GM23338 (cell line): ENCODE measurements around the gene SORCS2. TPM values are rescaled to one million over a fixed set of nuclear protein-coding genes. Genes with fewer than 3 reads are reported as not detected.

Experiments
- ATAC-seq: fragments of 200-7000 bp; cut with Tn5 transposase; 3 replicates; pipeline ENCODE4 v1.9.1; 2020
- DNase-seq: peaks from one replicate; pipeline ENCODE4 v3.0.0-alpha.2; 2015; ENCODE audit warnings: low spot score
- H2AFZ ChIP-seq: fragments of 200-600 bp; sonication (generic); 2 replicates; pipeline ENCODE4 v1.8.0; 2016; ENCODE audit warnings: antibody characterized with exemption, mild to moderate bottlenecking, moderate library complexity
- H3F3A ChIP-seq: fragments of 200-600 bp; sonication (generic); replicated peaks from 2 replicates; pipeline ENCODE4 v1.8.0; 2017; ENCODE audit warnings: antibody characterized with exemption, mixed run types, low read depth
- H3K27ac ChIP-seq: fragments of 200-600 bp; sonication (generic); 2 replicates; pipeline ENCODE4 v1.6.1; 2016; ENCODE audit warnings: low read depth
- H3K27me3 ChIP-seq: fragments of 200-600 bp; sonication (generic); 2 replicates; pipeline ENCODE4 v1.8.0; 2016; ENCODE audit warnings: mild to moderate bottlenecking, mixed run types, moderate library complexity; ENCODE audit not compliant: insufficient read depth
- H3K36me3 ChIP-seq: fragments of 200-600 bp; sonication (generic); 2 replicates; pipeline ENCODE4 v1.8.0; 2016; ENCODE audit warnings: mild to moderate bottlenecking; ENCODE audit not compliant: insufficient read depth
- H3K4me1 ChIP-seq: fragments of 200-600 bp; sonication (generic); 2 replicates; pipeline ENCODE4 v1.8.0; 2016; ENCODE audit warnings: mild to moderate bottlenecking, moderate library complexity; ENCODE audit not compliant: insufficient read depth
- H3K4me2 ChIP-seq: fragments of 200-600 bp; sonication (generic); 2 replicates; pipeline ENCODE4 v1.7.1; 2017; ENCODE audit warnings: mixed run types
- H3K4me3 ChIP-seq: fragments of 200-600 bp; sonication (generic); 2 replicates; pipeline ENCODE4 v1.6.1; 2016; ENCODE audit warnings: mixed run types
- H3K79me2 ChIP-seq: fragments of 200-600 bp; sonication (generic); replicated peaks from 2 replicates; pipeline ENCODE4 v1.8.0; 2017; ENCODE audit warnings: mild to moderate bottlenecking; ENCODE audit not compliant: insufficient read depth
- H3K9me2 ChIP-seq: fragments of 200-600 bp; sonication (generic); 2 replicates; pipeline ENCODE4 v1.8.0; 2017; ENCODE audit not compliant: insufficient read depth
- H4K20me1 ChIP-seq: fragments of 200-600 bp; sonication (generic); replicated peaks from 2 replicates; pipeline ENCODE4 v1.8.0; 2017; ENCODE audit warnings: mild to moderate bottlenecking; ENCODE audit not compliant: insufficient read depth
- H3K27ac Mint-ChIP-seq: 2 replicates; pipeline ENCODE4 v1.8.0; 2020; ENCODE audit warnings: inconsistent platforms, mild to moderate bottlenecking, moderate library complexity, mixed read lengths
- H3K27me3 Mint-ChIP-seq: 3 replicates; pipeline ENCODE4 v1.8.0; 2022; ENCODE audit warnings: low read depth, mild to moderate bottlenecking, moderate library complexity, mixed read lengths, inconsistent platforms; ENCODE audit not compliant: insufficient read depth, poor library complexity
- H3K36me3 Mint-ChIP-seq: 3 replicates; pipeline ENCODE4 v1.8.0; 2021; ENCODE audit warnings: low read depth, mild to moderate bottlenecking, inconsistent platforms, moderate library complexity, mixed read lengths
- H3K4me1 Mint-ChIP-seq: 3 replicates; pipeline ENCODE4 v1.8.0; 2020; ENCODE audit warnings: mild to moderate bottlenecking, inconsistent platforms, mixed read lengths
- H3K4me3 Mint-ChIP-seq: 3 replicates; pipeline ENCODE4 v1.8.0; 2021; ENCODE audit warnings: moderate library complexity, mild to moderate bottlenecking, inconsistent platforms, mixed read lengths
- H3K9me3 Mint-ChIP-seq: 3 replicates; pipeline ENCODE4 v1.8.0; 2020; ENCODE audit warnings: moderate library complexity, mild to moderate bottlenecking, inconsistent platforms, mixed read lengths
- CREB1 ChIP-seq: fragments of 250-450 bp; sonication (Bioruptor Pico); IDR thresholded peaks from 2 replicates; pipeline ENCODE4 v1.5.0; 2020; ENCODE audit warnings: low read depth, mild to moderate bottlenecking, moderate library complexity
- EZH2 ChIP-seq: fragments of 200-600 bp; sonication (generic); IDR thresholded peaks from one replicate; pipeline ENCODE4 v1.8.0; 2017; ENCODE audit warnings: antibody characterized with exemption, mild to moderate bottlenecking, low read depth; ENCODE audit not compliant: unreplicated experiment
- EZH2phosphoT487 ChIP-seq: fragments of 200-600 bp; sonication (generic); IDR thresholded peaks from one replicate; pipeline ENCODE4 v1.8.1; 2018; ENCODE audit warnings: antibody characterized with exemption; ENCODE audit not compliant: unreplicated experiment
- JUNB ChIP-seq: IDR thresholded peaks from one replicate; pipeline ENCODE4 v1.6.1; 2016; ENCODE audit warnings: antibody characterized with exemption; ENCODE audit not compliant: unreplicated experiment
- NANOG ChIP-seq: IDR thresholded peaks from 2 replicates; pipeline ENCODE4 v1.6.1; 2016; ENCODE audit warnings: antibody characterized with exemption, borderline replicate concordance
- POLR2AphosphoS5 ChIP-seq: IDR thresholded peaks from 2 replicates; pipeline ENCODE4 v1.6.1; 2016; ENCODE audit warnings: antibody characterized with exemption, low read depth
- STAT1 ChIP-seq: IDR thresholded peaks from one replicate; pipeline ENCODE4 v1.6.1; 2016; ENCODE audit warnings: antibody characterized with exemption; ENCODE audit not compliant: unreplicated experiment
- ZNF114 ChIP-seq: fragments of 250-450 bp; sonication (Bioruptor Pico); IDR thresholded peaks from 2 replicates; pipeline ENCODE4 v1.5.0; 2020; ENCODE audit warnings: mild to moderate bottlenecking, moderate library complexity
- ZNF331 ChIP-seq: fragments of 250-450 bp; sonication (Bioruptor Pico); IDR thresholded peaks from 2 replicates; pipeline ENCODE4 v1.5.0; 2020; ENCODE audit warnings: low read depth, mild to moderate bottlenecking, moderate library complexity
- polyA plus RNA-seq: library from polyadenylated mRNA; unstranded; fragments of >200 nt; fragmentation: Nextera tagmentation; extraction: Ambion mirVana; gene quantifications from 2 replicates; pipeline ENCODE4 v1.2.1, GENCODE V29; 2016
- total RNA-seq: library from RNA; depleted of rRNA; stranded (reverse); fragments of >200 nt; shearing (Covaris generic); gene quantifications from 2 replicates; pipeline ENCODE4 v1.2.3, GENCODE V29; 2014
- TF ChIP-seq, protein P1 (sequence below): fragments of 250-450 bp; sonication (Bioruptor Pico); IDR thresholded peaks from 2 replicates; pipeline ENCODE4 v1.5.0; 2020; ENCODE audit warnings: mild to moderate bottlenecking, moderate library complexity
- TF ChIP-seq, protein P2 (sequence below): IDR thresholded peaks from one replicate; pipeline ENCODE4 v1.6.1; 2018; ENCODE audit warnings: antibody characterized with exemption; ENCODE audit not compliant: unreplicated experiment
- TF ChIP-seq, protein P3 (sequence below): IDR thresholded peaks from 2 replicates; pipeline ENCODE4 v1.6.1; 2016; ENCODE audit warnings: antibody characterized with exemption
- TF ChIP-seq, protein P4 (sequence below), 2 experiments: fragments of 200-600 bp in 1 of 2; sonication (generic) in 1 of 2; conservative IDR thresholded peaks; 2 replicates each; pipeline versions ENCODE4 v1.5.1 to v1.6.1; 2016 to 2017; ENCODE audit warnings: antibody characterized with exemption in 2 of 2, low read depth in 2 of 2, mild to moderate bottlenecking in 2 of 2, moderate library complexity in 1 of 2

The SORCS2 gene
- total and polyA plus RNA-seq, 2 experiments from 2014 or later, result 0.47 to 2.4 TPM

DNA sequence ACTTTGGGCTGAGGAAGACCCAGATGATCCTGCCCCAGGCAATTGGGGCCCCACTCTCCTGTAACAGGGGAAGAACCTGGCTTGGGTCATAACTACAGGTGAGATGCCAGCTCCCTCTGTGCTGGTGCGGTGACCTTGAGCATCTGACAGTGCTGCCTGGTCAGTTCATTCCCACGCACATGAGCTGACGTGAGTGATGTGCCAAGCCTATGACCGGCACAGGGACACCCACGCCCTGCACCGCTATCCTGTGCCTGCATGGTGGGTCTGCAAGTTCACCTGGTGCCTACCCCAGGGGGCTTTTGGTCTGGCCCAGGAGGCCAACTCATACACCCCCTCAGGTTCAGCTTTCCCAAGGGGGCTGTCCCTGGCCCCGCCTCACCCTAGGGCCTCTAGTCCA, 366.1 kb downstream of the SORCS2 start:
- Histone ChIP-seq H3K27me3 (no peaks in the 10 kb centered on the region), H3K27ac (no peak overlapping the region), H3K79me2 (no peaks in the 10 kb centered on the region), H3F3A (no peaks in the 10 kb centered on the region), H3K36me3 (no peaks in the 10 kb centered on the region), H3K4me3 (no peak overlapping the region), H3K9me2 (no peaks in the 10 kb centered on the region), H4K20me1 (no peaks in the 10 kb centered on the region), H2AFZ (no peak overlapping the region), H3K4me2 (no peak overlapping the region), H3K4me1 (no peaks in the 10 kb centered on the region)
- Mint-ChIP-seq H3K36me3 (peaks cover 4% of the 10 kb centered on the region; the same call in 2 of the 3 replicates), H3K27me3 (no peaks in the 10 kb centered on the region), H3K4me3 (no peak overlapping the region), H3K4me1 (no peaks in the 10 kb centered on the region), H3K27ac (no peak overlapping the region), H3K9me3 (peaks cover 35% of the 10 kb centered on the region)
- DNase-seq, result no peak
- TF ChIP-seq POLR2AphosphoS5 (no peak), STAT1 (no peak), NANOG (no peak), ZNF114 (CRISPR knock-in tag) (no peak), EZH2phosphoT487 (no peak), JUNB (no peak), EZH2 (no peak), CREB1 (CRISPR knock-in tag) (no peak), ZNF331 (CRISPR knock-in tag) (no peak)
- TF ChIP-seq, protein P1, sequence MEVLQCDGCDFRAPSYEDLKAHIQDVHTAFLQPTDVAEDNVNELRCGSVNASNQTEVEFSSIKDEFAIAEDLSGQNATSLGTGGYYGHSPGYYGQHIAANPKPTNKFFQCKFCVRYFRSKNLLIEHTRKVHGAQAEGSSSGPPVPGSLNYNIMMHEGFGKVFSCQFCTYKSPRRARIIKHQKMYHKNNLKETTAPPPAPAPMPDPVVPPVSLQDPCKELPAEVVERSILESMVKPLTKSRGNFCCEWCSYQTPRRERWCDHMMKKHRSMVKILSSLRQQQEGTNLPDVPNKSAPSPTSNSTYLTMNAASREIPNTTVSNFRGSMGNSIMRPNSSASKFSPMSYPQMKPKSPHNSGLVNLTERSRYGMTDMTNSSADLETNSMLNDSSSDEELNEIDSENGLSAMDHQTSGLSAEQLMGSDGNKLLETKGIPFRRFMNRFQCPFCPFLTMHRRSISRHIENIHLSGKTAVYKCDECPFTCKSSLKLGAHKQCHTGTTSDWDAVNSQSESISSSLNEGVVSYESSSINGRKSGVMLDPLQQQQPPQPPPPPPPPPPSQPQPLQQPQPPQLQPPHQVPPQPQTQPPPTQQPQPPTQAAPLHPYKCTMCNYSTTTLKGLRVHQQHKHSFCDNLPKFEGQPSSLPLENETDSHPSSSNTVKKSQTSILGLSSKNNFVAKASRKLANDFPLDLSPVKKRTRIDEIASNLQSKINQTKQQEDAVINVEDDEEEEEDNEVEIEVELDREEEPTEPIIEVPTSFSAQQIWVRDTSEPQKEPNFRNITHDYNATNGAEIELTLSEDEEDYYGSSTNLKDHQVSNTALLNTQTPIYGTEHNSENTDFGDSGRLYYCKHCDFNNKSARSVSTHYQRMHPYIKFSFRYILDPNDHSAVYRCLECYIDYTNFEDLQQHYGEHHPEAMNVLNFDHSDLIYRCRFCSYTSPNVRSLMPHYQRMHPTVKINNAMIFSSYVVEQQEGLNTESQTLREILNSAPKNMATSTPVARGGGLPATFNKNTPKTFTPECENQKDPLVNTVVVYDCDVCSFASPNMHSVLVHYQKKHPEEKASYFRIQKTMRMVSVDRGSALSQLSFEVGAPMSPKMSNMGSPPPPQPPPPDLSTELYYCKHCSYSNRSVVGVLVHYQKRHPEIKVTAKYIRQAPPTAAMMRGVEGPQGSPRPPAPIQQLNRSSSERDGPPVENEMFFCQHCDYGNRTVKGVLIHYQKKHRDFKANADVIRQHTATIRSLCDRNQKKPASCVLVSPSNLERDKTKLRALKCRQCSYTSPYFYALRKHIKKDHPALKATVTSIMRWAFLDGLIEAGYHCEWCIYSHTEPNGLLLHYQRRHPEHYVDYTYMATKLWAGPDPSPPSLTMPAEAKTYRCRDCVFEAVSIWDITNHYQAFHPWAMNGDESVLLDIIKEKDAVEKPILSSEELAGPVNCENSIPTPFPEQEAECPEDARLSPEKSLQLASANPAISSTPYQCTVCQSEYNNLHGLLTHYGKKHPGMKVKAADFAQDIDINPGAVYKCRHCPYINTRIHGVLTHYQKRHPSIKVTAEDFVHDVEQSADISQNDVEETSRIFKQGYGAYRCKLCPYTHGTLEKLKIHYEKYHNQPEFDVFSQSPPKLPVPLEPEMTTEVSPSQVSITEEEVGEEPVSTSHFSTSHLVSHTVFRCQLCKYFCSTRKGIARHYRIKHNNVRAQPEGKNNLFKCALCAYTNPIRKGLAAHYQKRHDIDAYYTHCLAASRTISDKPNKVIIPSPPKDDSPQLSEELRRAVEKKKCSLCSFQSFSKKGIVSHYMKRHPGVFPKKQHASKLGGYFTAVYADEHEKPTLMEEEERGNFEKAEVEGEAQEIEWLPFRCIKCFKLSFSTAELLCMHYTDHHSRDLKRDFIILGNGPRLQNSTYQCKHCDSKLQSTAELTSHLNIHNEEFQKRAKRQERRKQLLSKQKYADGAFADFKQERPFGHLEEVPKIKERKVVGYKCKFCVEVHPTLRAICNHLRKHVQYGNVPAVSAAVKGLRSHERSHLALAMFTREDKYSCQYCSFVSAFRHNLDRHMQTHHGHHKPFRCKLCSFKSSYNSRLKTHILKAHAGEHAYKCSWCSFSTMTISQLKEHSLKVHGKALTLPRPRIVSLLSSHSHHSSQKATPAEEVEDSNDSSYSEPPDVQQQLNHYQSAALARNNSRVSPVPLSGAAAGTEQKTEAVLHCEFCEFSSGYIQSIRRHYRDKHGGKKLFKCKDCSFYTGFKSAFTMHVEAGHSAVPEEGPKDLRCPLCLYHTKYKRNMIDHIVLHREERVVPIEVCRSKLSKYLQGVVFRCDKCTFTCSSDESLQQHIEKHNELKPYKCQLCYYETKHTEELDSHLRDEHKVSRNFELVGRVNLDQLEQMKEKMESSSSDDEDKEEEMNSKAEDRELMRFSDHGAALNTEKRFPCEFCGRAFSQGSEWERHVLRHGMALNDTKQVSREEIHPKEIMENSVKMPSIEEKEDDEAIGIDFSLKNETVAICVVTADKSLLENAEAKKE (CRISPR knock-in tag), result no peak
- TF ChIP-seq, protein P2, sequence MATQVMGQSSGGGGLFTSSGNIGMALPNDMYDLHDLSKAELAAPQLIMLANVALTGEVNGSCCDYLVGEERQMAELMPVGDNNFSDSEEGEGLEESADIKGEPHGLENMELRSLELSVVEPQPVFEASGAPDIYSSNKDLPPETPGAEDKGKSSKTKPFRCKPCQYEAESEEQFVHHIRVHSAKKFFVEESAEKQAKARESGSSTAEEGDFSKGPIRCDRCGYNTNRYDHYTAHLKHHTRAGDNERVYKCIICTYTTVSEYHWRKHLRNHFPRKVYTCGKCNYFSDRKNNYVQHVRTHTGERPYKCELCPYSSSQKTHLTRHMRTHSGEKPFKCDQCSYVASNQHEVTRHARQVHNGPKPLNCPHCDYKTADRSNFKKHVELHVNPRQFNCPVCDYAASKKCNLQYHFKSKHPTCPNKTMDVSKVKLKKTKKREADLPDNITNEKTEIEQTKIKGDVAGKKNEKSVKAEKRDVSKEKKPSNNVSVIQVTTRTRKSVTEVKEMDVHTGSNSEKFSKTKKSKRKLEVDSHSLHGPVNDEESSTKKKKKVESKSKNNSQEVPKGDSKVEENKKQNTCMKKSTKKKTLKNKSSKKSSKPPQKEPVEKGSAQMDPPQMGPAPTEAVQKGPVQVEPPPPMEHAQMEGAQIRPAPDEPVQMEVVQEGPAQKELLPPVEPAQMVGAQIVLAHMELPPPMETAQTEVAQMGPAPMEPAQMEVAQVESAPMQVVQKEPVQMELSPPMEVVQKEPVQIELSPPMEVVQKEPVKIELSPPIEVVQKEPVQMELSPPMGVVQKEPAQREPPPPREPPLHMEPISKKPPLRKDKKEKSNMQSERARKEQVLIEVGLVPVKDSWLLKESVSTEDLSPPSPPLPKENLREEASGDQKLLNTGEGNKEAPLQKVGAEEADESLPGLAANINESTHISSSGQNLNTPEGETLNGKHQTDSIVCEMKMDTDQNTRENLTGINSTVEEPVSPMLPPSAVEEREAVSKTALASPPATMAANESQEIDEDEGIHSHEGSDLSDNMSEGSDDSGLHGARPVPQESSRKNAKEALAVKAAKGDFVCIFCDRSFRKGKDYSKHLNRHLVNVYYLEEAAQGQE, result no peak
- TF ChIP-seq, protein P3, sequence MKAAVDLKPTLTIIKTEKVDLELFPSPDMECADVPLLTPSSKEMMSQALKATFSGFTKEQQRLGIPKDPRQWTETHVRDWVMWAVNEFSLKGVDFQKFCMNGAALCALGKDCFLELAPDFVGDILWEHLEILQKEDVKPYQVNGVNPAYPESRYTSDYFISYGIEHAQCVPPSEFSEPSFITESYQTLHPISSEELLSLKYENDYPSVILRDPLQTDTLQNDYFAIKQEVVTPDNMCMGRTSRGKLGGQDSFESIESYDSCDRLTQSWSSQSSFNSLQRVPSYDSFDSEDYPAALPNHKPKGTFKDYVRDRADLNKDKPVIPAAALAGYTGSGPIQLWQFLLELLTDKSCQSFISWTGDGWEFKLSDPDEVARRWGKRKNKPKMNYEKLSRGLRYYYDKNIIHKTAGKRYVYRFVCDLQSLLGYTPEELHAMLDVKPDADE, result no peak
- TF ChIP-seq, protein P4, sequence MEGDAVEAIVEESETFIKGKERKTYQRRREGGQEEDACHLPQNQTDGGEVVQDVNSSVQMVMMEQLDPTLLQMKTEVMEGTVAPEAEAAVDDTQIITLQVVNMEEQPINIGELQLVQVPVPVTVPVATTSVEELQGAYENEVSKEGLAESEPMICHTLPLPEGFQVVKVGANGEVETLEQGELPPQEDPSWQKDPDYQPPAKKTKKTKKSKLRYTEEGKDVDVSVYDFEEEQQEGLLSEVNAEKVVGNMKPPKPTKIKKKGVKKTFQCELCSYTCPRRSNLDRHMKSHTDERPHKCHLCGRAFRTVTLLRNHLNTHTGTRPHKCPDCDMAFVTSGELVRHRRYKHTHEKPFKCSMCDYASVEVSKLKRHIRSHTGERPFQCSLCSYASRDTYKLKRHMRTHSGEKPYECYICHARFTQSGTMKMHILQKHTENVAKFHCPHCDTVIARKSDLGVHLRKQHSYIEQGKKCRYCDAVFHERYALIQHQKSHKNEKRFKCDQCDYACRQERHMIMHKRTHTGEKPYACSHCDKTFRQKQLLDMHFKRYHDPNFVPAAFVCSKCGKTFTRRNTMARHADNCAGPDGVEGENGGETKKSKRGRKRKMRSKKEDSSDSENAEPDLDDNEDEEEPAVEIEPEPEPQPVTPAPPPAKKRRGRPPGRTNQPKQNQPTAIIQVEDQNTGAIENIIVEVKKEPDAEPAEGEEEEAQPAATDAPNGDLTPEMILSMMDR (conservative IDR thresholded peaks at IDR 0.05; ENCODE audit: low read depth in 2 of 2), result no peak
- ATAC-seq, result no peak
